Measurements from ENCODE around the gene GPATCH1.

Gene GPATCH1

GRCh38 chr19:33086955-33087354 is 6.0 kb downstream of the GPATCH1 start:
- H3K27me3 Mint-ChIP-seq (ENCODE audit: low read depth): no peaks in the 10 kb centered on the region
- no peak overlapping the region for H3K4me3 Mint-ChIP-seq
- no peaks in the 10 kb centered on the region for H3K9me3 Mint-ChIP-seq
- no peak for DNase-seq (ENCODE audit: low spot score)
- H3K36me3 Mint-ChIP-seq (ENCODE audit: low read depth): peaks cover 15% of the 10 kb centered on the region
- no peak overlapping the region for H3K27ac Mint-ChIP-seq
- peaks cover 5% of the 10 kb centered on the region for H3K4me1 Mint-ChIP-seq (ENCODE audit: low read depth)

GRCh38 chr19:33089010-33089409 is 8.0 kb downstream of the GPATCH1 start:
- Mint-ChIP-seq H3K4me1 (ENCODE audit: low read depth) (no peaks in the 10 kb centered on the region), H3K4me3 (no peak overlapping the region), H3K36me3 (ENCODE audit: low read depth) (peaks cover 23% of the 10 kb centered on the region), H3K27ac (no peak overlapping the region), H3K9me3 (no peaks in the 10 kb centered on the region), H3K27me3 (ENCODE audit: low read depth) (no peaks in the 10 kb centered on the region)
- DNase-seq (ENCODE audit: low spot score): no peak

- no peak for DNase-seq (ENCODE audit: low spot score)
- H3K4me3 Mint-ChIP-seq: no peak overlapping the region
- no peak overlapping the region for H3K27ac Mint-ChIP-seq
- no peaks in the 10 kb centered on the region for H3K27me3 Mint-ChIP-seq (ENCODE audit: low read depth)
- no peaks in the 10 kb centered on the region for H3K4me1 Mint-ChIP-seq (ENCODE audit: low read depth)
- H3K9me3 Mint-ChIP-seq: no peaks in the 10 kb centered on the region
- H3K36me3 Mint-ChIP-seq (ENCODE audit: low read depth): peaks cover 27% of the 10 kb centered on the region
These were observed 9.2 kb downstream of the GPATCH1 start for GRCh38 chr19:33090179-33090578.

- DNase-seq (ENCODE audit: low spot score): no peak
- Mint-ChIP-seq H3K36me3 (ENCODE audit: low read depth) (peaks cover 44% of the 10 kb centered on the region), H3K27me3 (ENCODE audit: low read depth) (no peaks in the 10 kb centered on the region), H3K4me1 (ENCODE audit: low read depth) (no peaks in the 10 kb centered on the region), H3K9me3 (no peaks in the 10 kb centered on the region), H3K4me3 (no peak overlapping the region), H3K27ac (no peak overlapping the region)
These were observed 12.6 kb downstream of the GPATCH1 start for GRCh38 chr19:33093420-33094210.

GRCh38 chr19:33094436-33095067 is 13.6 kb downstream of the GPATCH1 start:
- Mint-ChIP-seq H3K27ac (no peak overlapping the region), H3K4me3 (no peak overlapping the region), H3K9me3 (no peaks in the 10 kb centered on the region), H3K4me1 (ENCODE audit: low read depth) (no peaks in the 10 kb centered on the region), H3K27me3 (ENCODE audit: low read depth) (no peaks in the 10 kb centered on the region), H3K36me3 (ENCODE audit: low read depth) (peaks cover 43% of the 10 kb centered on the region)
- DNase-seq (ENCODE audit: low spot score): no peak

GRCh38 chr19:33096005-33096404 is 15.0 kb downstream of the GPATCH1 start:
- Mint-ChIP-seq H3K4me1 (ENCODE audit: low read depth) (no peaks in the 10 kb centered on the region), H3K27me3 (ENCODE audit: low read depth) (no peaks in the 10 kb centered on the region), H3K4me3 (no peak overlapping the region), H3K36me3 (ENCODE audit: low read depth) (peaks cover 40% of the 10 kb centered on the region), H3K9me3 (no peaks in the 10 kb centered on the region), H3K27ac (no peak overlapping the region)
- DNase-seq (ENCODE audit: low spot score): no peak

- no peak overlapping the region for H3K4me3 Mint-ChIP-seq
- H3K4me1 Mint-ChIP-seq (ENCODE audit: low read depth): no peaks in the 10 kb centered on the region
- DNase-seq (ENCODE audit: low spot score): no peak
- no peaks in the 10 kb centered on the region for H3K9me3 Mint-ChIP-seq
- H3K27me3 Mint-ChIP-seq (ENCODE audit: low read depth): no peaks in the 10 kb centered on the region
- H3K27ac Mint-ChIP-seq: no peak overlapping the region
- peaks cover 46% of the 10 kb centered on the region for H3K36me3 Mint-ChIP-seq (ENCODE audit: low read depth)
These were observed 17.1 kb downstream of the GPATCH1 start for GRCh38 chr19:33098055-33098534.

GRCh38 chr19:33100894-33101644 is 20.1 kb downstream of the GPATCH1 start:
- no peaks in the 10 kb centered on the region for H3K9me3 Mint-ChIP-seq
- no peak overlapping the region for H3K27ac Mint-ChIP-seq
- no peak overlapping the region for H3K4me3 Mint-ChIP-seq
- no peak for DNase-seq (ENCODE audit: low spot score)
- H3K27me3 Mint-ChIP-seq (ENCODE audit: low read depth): no peaks in the 10 kb centered on the region
- peaks cover 49% of the 10 kb centered on the region for H3K36me3 Mint-ChIP-seq (ENCODE audit: low read depth)
- no peaks in the 10 kb centered on the region for H3K4me1 Mint-ChIP-seq (ENCODE audit: low read depth)

- Mint-ChIP-seq H3K36me3 (ENCODE audit: low read depth) (peaks cover 45% of the 10 kb centered on the region), H3K4me3 (no peak overlapping the region), H3K9me3 (no peaks in the 10 kb centered on the region), H3K4me1 (ENCODE audit: low read depth) (no peaks in the 10 kb centered on the region), H3K27me3 (ENCODE audit: low read depth) (no peaks in the 10 kb centered on the region), H3K27ac (no peak overlapping the region)
- DNase-seq (ENCODE audit: low spot score): no peak
These were observed 21.9 kb downstream of the GPATCH1 start for GRCh38 chr19:33102893-33103292.

GRCh38 chr19:33108161-33108560 is 27.2 kb downstream of the GPATCH1 start:
- Mint-ChIP-seq H3K27me3 (ENCODE audit: low read depth) (no peaks in the 10 kb centered on the region), H3K4me1 (ENCODE audit: low read depth) (no peaks in the 10 kb centered on the region), H3K27ac (no peak overlapping the region), H3K36me3 (ENCODE audit: low read depth) (peaks cover 43% of the 10 kb centered on the region), H3K9me3 (no peaks in the 10 kb centered on the region), H3K4me3 (no peak overlapping the region)
- no peak for DNase-seq (ENCODE audit: low spot score)

- DNase-seq (ENCODE audit: low spot score): no peak
- Mint-ChIP-seq H3K4me1 (ENCODE audit: low read depth) (no peaks in the 10 kb centered on the region), H3K4me3 (no peak overlapping the region), H3K27me3 (ENCODE audit: low read depth) (no peaks in the 10 kb centered on the region), H3K36me3 (ENCODE audit: low read depth) (peaks cover 33% of the 10 kb centered on the region), H3K9me3 (no peaks in the 10 kb centered on the region), H3K27ac (no peak overlapping the region)
These were observed 29.3 kb downstream of the GPATCH1 start for GRCh38 chr19:33110137-33110910.

- Mint-ChIP-seq H3K27me3 (ENCODE audit: low read depth) (no peaks in the 10 kb centered on the region), H3K4me3 (no peak overlapping the region), H3K27ac (no peak overlapping the region), H3K4me1 (ENCODE audit: low read depth) (no peaks in the 10 kb centered on the region), H3K36me3 (ENCODE audit: low read depth) (peaks cover 37% of the 10 kb centered on the region), H3K9me3 (no peaks in the 10 kb centered on the region)
- DNase-seq (ENCODE audit: low spot score): no peak
These were observed 30.6 kb downstream of the GPATCH1 start for GRCh38 chr19:33111587-33111986.

GRCh38 chr19:33114312-33114711 is 33.3 kb downstream of the GPATCH1 start:
- Mint-ChIP-seq H3K36me3 (ENCODE audit: low read depth) (peaks cover 45% of the 10 kb centered on the region), H3K27me3 (ENCODE audit: low read depth) (no peaks in the 10 kb centered on the region), H3K4me1 (ENCODE audit: low read depth) (no peaks in the 10 kb centered on the region), H3K9me3 (no peaks in the 10 kb centered on the region), H3K4me3 (no peak overlapping the region), H3K27ac (no peak overlapping the region)
- DNase-seq (ENCODE audit: low spot score): no peak
